GM13976 (cell line): ENCODE results near the gene NUP107.
A peak's percentile ranks its signal among the peaks of the same experiment; 100 is the strongest.

ENCODE experiments used
- DNase-seq: peaks from one replicate; pipeline ENCODE4 v3.0.0; 2012; ENCODE audit warnings: low spot score
- CTCF ChIP-seq: IDR thresholded peaks from 2 replicates; pipeline ENCODE4 v1.5.1; 2012; ENCODE audit warnings: borderline replicate concordance, mild to moderate bottlenecking; ENCODE audit not compliant: insufficient read depth; ENCODE audit errors: extremely low read depth, missing control alignments, control extremely low read depth
- in situ Hi-C: fragments of 300-500 bp; cut with MboI; formaldehyde crosslinking; loops from one replicate; pipeline ENCODE4 v1.12.0; 2022; ENCODE audit warnings: low sequenced_read_pairs, mixed read lengths, inconsistent platforms; ENCODE audit not compliant: unreplicated experiment

NUP107 gene

GRCh38 chr12:68733661-68734071 is 46.9 kb downstream of the NUP107 start:
- in situ Hi-C loops, result no loop called here
- no peak for TF ChIP-seq CTCF
- DNase-seq, result no peak

GRCh38 chr12:68739891-68740290 is 53.1 kb downstream of the NUP107 start:
- no peak for TF ChIP-seq CTCF
- no peak for DNase-seq
- in situ Hi-C loops, result no loop called here

GRCh38 chr12:68743356-68743755 is 56.6 kb downstream of the NUP107 start:
- in situ Hi-C loops, result no loop called here
- no peak for DNase-seq
- TF ChIP-seq CTCF, result no peak

- TF ChIP-seq CTCF, result no peak
- DNase-seq, result no peak
- in situ Hi-C loops, result no loop called here
Observed at GRCh38 chr12:68745376-68745903, 58.7 kb downstream of the NUP107 start.

GRCh38 chr12:68745904-68746571 is 59.3 kb downstream of the NUP107 start, which contains the start of gene SLC35E3:
Gene SLC35E3, plus strand, starts transcription at chr12:68746176. Its CDS starts 202 bp downstream, at chr12:68746378.
- DNase-seq, result peak; percentile 98
- in situ Hi-C loops, result no loop called here
- no peak for TF ChIP-seq CTCF

- in situ Hi-C loops, result no loop called here
- no peak for TF ChIP-seq CTCF
- DNase-seq, result peak; percentile 60
Observed at GRCh38 chr12:68746572-68747180, 59.9 kb downstream of the NUP107 start.

- DNase-seq, result no peak
- in situ Hi-C loops, result no loop called here
- TF ChIP-seq CTCF, result no peak
Observed at GRCh38 chr12:68749443-68749842, 62.7 kb downstream of the NUP107 start.
